ENCODE results near the gene DARS2.
"Not testable (repeated sequence)": the region's sequence is repeated elsewhere in the genome, so short reads cannot be mapped to it uniquely, and the experiment has no call there.

DNA sequence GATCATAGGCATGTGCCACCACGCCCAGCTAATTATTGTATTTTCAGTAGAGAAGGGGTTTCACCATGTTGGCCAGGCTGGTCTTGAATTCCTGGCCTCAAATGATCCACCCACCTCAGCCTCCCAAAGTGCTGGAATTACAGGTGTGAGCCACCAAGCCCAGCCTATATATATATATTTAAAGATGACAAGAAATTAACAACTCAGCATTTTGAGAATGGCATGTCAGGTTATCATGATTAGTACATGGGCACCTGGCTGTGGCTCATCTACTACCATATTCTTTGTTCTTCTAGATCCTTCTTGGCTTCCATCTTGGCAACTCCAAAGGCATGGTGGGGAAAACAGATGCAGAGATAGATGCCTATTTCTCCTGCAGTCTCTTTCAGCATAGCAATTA, 24.5 kb upstream of the DARS2 start:
- not testable (repeated sequence) for TF ChIP-seq CTCF (IDR thresholded peaks at IDR 0.05); POLR2AphosphoS5 (IDR thresholded peaks at IDR 0.05); POLR2A (IDR thresholded peaks at IDR 0.05; ENCODE audit: low read depth); EP300 (IDR thresholded peaks at IDR 0.05)
